T-helper 1 cell treated with Interleukin-12 subunit alpha and Interleukin-12 subunit beta and Interleukin-4 antibody, amounts not matched to agents 30 μg/mL and 1 μg/mL, for 36 hours (primary cell): ENCODE data around the gene IFITM1.
"Not testable (repeated sequence)": the region's sequence is repeated elsewhere in the genome, so short reads cannot be mapped to it uniquely, and the experiment has no call there.

Experiments used
- H3K27ac Mint-ChIP-seq: one replicate; pipeline ENCODE4 v1.8.0; 2021; ENCODE audit warnings: mild to moderate bottlenecking, mixed read lengths
- H3K27me3 Mint-ChIP-seq: one replicate; pipeline ENCODE4 v1.8.0; 2021; ENCODE audit warnings: low read depth, mixed read lengths
- H3K36me3 Mint-ChIP-seq: one replicate; pipeline ENCODE4 v1.8.0; 2021; ENCODE audit warnings: low read depth, mixed read lengths
- H3K4me1 Mint-ChIP-seq: one replicate; pipeline ENCODE4 v1.8.0; 2021; ENCODE audit warnings: low read depth, mixed read lengths
- H3K4me3 Mint-ChIP-seq: one replicate; pipeline ENCODE4 v1.8.0; 2021; ENCODE audit warnings: mild to moderate bottlenecking, moderate library complexity, mixed read lengths
- H3K9me3 Mint-ChIP-seq: one replicate; pipeline ENCODE4 v1.8.0; 2021; ENCODE audit warnings: mixed read lengths

IFITM1 gene

DNA sequence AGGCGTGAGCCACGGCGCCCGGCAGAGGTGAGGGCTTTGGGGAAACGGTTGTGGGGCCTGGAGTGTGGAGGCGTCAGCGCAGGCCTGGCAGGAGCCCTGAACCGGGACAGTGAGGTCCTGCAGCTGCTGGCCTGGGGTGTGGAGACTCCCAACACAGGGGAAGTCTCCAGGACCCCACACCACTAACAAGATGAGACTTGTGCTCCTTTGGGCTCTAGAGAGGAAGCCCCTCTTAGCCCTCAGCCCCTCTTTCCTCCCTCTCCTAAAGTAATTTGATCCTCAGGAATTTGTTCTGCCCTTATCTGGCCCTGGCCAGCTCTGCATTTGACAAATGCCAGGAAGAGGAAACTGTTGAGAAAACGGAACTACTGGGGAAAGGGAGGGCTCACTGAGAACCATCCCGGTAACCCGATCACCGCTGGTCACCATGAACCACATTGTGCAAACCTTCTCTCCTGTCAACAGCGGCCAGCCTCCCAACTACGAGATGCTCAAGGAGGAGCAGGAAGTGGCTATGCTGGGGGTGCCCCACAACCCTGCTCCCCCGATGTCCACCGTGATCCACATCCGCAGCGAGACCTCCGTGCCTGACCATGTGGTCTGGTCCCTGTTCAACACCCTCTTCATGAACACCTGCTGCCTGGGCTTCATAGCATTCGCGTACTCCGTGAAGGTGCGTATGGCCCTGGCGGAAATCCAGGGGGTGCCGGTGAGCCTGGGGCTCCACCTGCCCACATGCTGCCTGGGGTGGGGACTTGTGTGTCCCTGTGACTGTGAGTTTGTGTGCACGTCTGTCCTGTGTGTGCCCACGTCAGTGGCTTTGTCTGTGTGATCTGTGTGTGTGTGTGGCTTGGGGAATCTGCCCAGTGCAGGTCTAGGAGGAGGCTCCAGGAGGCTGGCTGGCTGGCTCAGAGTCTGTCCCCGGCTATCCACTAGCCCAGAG lies 5.8 kb upstream of the IFITM1 start, which contains the start of gene IFITM2:
TSS of gene IFITM2 (plus strand) at position 51 of the 943 bp plus-strand sequence. CDS start at position 428, 377 bp downstream.
- H3K9me3 Mint-ChIP-seq = not testable (repeated sequence)

DNA sequence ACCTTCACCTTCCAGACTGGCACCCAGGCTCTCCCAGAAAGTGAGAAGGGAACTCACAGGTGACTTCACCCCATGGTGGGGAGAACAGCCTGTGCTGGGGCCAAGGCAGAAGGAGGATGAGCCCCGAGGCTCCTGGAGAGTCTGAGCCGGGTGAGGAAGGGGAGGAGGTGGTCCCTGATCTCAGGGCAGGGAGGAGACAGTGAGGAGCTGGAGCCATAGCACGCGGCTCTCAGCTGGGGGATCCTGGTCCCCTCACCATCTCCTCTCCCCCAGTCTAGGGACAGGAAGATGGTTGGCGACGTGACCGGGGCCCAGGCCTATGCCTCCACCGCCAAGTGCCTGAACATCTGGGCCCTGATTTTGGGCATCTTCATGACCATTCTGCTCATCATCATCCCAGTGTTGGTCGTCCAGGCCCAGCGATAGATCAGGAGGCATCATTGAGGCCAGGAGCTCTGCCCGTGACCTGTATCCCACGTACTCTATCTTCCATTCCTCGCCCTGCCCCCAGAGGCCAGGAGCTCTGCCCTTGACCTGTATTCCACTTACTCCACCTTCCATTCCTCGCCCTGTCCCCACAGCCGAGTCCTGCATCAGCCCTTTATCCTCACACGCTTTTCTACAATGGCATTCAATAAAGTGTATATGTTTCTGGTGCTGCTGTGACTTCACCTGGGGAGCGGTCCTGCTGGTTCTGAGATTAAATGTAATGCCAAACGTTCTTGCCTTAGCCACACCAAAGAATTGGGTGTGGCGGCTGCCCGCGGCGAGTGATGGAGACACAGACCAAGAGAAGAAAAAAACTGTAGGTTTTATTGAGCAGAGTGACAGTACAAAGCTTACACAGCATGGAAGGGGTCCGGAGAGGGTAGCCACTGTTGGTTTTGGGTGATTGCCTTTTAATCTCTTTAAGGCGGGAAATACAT lies 4.8 kb upstream of the IFITM1 start:
- H3K27me3 Mint-ChIP-seq, H3K9me3 Mint-ChIP-seq: not testable (repeated sequence)
- Mint-ChIP-seq H3K27ac (peak overlapping the region; percentile 83), H3K4me1 (peaks cover 46% of the 10 kb centered on the region), H3K36me3 (peaks cover 21% of the 10 kb centered on the region), H3K4me3 (peak overlapping the region; percentile 88)

More for the DNA sequence above, 5.8 kb upstream of the IFITM1 start, which contains the start of gene IFITM2:
- Mint-ChIP-seq H3K27ac (peak within 1 kb of the TSS; percentile 83), H3K4me3 (peak within 1 kb of the TSS; percentile 88), H3K36me3 (peaks cover 18% of the 10 kb centered on the region), H3K4me1 (peaks cover 37% of the 10 kb centered on the region)
- H3K27me3 Mint-ChIP-seq = not testable (repeated sequence)

DNA sequence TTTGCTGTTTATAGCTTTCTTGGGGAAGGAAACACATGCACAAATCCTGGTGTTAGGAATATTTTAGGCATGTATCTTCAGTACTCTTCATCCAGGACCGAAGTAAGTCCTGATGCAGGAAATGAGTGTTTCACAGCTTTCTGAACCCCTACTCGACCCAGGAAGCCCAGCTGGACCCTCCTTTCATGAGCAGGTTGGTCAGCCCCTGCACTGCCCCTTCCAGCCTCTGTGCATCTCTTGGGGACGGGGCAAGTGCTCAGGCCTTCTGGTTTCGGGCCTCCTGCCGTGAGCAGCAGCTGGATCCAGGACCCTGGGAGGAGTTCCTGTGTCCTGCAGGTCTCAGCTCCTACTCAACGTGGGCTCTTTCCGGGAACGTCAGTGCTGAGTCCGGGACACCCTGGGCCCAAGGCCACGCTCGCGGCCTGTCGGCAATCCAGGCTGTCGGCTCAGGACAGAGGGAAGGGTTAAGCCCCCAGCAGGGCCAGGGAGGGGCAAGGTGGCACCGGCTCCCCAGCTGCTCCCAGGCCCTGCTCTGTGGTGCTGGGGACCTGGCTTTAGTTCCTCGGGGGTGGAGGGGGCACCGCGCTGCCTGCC lies 3.8 kb upstream of the IFITM1 start:
- peaks cover 44% of the 10 kb centered on the region for H3K4me1 Mint-ChIP-seq
- not testable (repeated sequence) for H3K9me3 Mint-ChIP-seq, H3K27me3 Mint-ChIP-seq
- H3K36me3 Mint-ChIP-seq = peaks cover 30% of the 10 kb centered on the region
- peak overlapping the region; percentile 88 for H3K4me3 Mint-ChIP-seq
- peak overlapping the region; percentile 83 for H3K27ac Mint-ChIP-seq

DNA sequence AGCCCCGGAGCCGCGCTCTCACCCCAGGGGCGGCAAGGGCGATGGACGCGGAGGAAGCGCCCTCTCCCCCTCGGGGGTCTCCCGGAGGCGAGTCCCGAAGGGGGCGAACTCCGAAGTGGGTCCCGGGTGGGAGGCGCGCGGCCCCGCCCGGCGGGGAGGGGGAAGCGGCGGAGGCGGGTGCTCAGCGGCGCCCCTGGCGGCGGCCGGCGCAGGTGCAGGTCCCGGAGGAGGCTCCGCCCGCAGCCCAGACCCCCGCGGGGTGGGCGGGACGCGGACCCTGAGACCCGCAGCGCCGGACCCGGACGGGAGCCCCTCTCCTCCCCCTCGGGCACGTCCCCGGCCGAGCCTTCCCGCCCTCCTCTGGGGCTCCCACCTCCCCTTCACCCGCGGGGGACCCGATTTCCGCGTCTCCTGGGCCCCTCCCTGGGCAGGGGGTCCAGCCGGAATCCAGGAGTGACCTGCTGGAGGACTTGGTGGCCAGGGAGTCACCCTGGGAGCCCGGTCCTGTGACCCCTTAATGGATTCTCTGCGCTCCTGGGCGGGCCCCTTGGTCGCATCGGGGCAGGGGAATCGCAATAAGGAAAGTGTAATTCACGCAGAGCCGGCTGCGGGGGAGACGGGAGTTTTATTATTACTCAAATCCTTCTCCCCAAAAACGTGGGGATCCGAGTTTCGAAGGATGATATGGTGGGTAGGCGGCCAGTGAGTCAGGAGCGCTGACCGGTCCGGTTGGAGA lies 2.7 kb upstream of the IFITM1 start:
- H3K4me1 Mint-ChIP-seq = peaks cover 33% of the 10 kb centered on the region
- peak overlapping the region; percentile 98 for H3K4me3 Mint-ChIP-seq
- peak overlapping the region; percentile 97 for H3K27ac Mint-ChIP-seq
- not testable (repeated sequence) for H3K27me3 Mint-ChIP-seq, H3K9me3 Mint-ChIP-seq
- H3K36me3 Mint-ChIP-seq = peaks cover 33% of the 10 kb centered on the region

DNA sequence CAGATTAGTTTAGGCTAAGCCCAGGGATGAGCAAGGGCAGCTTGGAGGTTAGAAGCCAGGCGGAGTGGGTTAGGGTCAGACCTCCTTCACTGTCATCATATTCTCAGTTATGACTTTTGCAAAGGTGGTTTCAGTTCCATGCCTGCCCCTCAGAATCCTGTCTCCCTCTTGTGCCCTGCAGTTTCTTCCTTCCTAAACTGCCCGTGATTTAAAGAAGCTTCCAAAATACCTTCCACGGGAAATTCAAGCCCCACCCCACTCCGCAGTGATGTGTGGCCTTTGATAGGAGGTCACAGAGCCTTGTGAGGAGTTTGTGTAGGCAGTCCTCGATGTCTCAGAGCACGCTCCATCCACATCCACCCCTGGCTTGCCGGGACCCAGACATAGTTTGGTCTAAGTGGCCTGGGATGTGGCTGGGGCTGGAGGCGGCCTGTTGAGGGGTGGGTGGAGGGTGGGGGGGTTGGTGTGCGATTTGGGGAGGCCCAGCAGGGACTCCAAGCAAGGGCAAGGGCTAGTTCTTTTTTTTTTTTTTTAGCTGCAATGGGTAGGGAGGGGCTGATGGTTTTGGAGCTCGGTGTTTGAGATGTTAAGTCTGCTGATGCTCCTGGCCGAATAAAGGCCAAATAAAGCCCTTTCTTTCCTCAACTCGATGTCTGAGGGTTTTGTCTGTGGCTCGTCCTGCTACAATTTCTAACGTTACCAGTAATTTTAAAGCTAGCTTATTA lies 1.6 kb upstream of the IFITM1 start:
- Mint-ChIP-seq H3K4me1 (peaks cover 35% of the 10 kb centered on the region), H3K27me3 (no peaks in the 10 kb centered on the region), H3K4me3 (peak overlapping the region; percentile 98), H3K36me3 (peaks cover 44% of the 10 kb centered on the region), H3K9me3 (no peaks in the 10 kb centered on the region), H3K27ac (peak overlapping the region; percentile 97)

DNA sequence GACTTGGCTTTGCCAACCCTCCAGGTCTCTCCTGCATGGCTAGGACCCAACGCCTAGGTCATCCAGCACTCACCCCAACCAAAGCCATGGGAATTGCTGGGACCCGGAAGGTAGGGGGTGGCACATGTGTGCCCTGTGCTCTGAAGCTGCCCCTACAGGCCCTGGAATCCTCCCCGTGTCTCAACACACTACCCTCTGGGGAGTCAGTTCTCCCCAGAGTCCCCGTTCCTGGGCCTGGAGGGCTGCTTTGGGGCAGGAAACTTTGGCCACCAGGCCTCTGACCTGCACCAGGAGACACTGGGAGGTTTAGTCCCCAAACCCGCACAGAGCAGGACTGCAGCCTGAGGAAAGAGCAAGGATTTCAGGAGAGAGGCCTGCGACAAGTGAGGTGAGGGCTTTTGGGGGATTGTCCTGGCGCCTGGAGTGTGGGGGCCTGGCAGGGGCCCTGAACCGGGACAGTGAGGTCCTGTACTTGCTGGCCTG lies 495 bp upstream of the IFITM1 start:
- Mint-ChIP-seq H3K27ac (peak overlapping the region; percentile 97), H3K4me1 (peaks cover 35% of the 10 kb centered on the region)

DNA sequence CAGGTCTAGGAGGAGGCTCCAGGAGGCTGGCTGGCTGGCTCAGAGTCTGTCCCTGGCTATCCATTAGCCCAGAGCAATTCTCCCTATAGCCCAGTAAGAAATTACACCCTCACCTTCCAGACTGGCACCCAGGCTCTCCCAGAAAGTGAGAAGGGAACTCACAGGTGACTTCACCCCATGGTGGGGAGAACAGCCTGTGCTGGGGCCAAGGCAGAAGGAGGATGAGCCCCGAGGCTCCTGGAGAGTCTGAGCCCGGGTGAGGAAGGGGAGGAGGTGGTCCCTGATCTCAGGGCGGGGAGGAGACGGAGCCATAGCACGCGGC lies 675 bp downstream of the IFITM1 start:
- H3K27me3 Mint-ChIP-seq, H3K9me3 Mint-ChIP-seq: not testable (repeated sequence)
- Mint-ChIP-seq H3K4me3 (peak overlapping the region; percentile 98), H3K4me1 (peaks cover 33% of the 10 kb centered on the region), H3K27ac (peak overlapping the region; percentile 97), H3K36me3 (peaks cover 37% of the 10 kb centered on the region)

More for the DNA sequence above, 495 bp upstream of the IFITM1 start:
- Mint-ChIP-seq H3K36me3 (peaks cover 46% of the 10 kb centered on the region), H3K9me3 (no peaks in the 10 kb centered on the region), H3K4me3 (peak overlapping the region; percentile 98), H3K27me3 (no peaks in the 10 kb centered on the region)

DNA sequence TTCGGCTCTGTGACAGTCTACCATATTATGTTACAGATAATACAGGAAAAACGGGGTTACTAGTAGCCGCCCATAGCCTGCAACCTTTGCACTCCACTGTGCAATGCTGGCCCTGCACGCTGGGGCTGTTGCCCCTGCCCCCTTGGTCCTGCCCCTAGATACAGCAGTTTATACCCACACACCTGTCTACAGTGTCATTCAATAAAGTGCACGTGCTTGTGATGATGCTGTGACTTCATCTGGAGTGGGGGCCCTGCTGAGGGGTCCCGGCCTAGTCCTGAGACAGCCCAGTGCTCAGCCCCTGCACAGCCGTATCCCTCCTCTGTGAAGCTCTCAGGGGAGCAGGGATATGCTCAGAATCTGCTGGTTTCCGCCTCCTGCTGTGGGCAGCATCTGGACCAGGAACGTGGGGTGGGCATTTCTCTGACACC lies 1.2 kb downstream of the IFITM1 start:
- Mint-ChIP-seq H3K4me1 (peaks cover 34% of the 10 kb centered on the region), H3K27me3 (no peaks in the 10 kb centered on the region), H3K27ac (peak overlapping the region; percentile 97), H3K9me3 (no peaks in the 10 kb centered on the region), H3K36me3 (peaks cover 34% of the 10 kb centered on the region), H3K4me3 (peak overlapping the region; percentile 98)

DNA sequence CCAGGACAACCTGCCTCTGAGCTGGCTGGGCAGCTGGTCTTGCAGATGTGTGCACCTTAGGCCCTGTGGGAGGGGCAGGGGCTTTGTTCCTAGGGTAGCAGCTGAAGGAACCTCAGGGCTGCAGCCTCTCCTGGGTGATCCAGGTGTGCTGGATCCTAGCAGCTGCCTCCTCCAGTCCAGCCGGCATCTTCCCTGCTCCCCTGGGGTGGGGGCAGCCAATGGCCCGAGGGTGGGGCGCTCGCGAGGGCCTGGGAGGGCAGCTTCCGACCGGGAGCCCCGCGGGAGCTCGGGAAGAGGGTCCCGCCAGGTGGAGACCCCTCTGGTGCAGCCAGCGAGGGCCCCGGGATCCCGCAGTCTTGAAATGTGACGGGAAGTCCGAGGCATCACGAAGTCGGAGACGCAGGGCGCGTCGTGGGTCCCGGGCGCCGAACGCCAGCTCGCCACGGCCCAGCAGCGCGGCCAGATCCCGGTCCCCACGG lies 1.7 kb downstream of the IFITM1 start:
- Mint-ChIP-seq H3K27ac (peak overlapping the region; percentile 97), H3K4me3 (peak overlapping the region; percentile 98), H3K9me3 (no peaks in the 10 kb centered on the region), H3K4me1 (peaks cover 39% of the 10 kb centered on the region), H3K36me3 (peaks cover 38% of the 10 kb centered on the region), H3K27me3 (no peaks in the 10 kb centered on the region)

DNA sequence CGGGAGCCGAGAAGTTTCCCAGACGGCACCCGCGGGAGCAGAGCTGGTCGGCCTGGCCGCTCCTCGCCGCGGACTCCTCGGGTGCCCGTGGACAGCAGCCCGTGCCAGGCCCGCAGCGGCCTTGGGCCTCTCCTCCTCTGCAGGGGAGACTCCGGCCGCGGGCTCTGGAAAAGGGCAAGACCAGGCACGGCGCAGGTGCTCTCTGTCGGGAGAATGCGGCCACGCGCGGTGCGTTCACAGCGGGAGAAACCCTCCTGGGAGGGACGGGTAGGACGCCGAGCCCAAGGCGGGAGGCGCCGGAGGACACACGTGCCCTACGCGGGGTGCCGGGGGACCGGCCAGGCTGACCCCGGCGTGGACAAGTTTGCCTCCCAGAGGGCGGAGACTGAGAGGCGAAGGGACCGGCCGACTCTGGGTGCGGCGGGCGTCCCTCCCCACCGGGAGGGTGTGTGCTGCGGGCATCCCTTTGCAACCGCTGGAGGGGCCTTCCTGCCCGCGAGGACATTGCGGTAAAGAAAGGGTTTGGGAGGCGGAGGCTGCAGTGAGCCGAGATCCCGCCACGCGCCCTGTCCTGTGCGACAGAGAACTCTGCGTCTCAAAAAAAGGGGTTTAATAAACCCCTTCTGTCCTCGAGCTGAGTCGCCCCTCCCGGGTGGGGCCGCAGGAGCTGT lies 2.3 kb downstream of the IFITM1 start:
- Mint-ChIP-seq H3K27me3 (no peaks in the 10 kb centered on the region), H3K9me3 (no peaks in the 10 kb centered on the region), H3K27ac (peak overlapping the region; percentile 90), H3K4me1 (peaks cover 41% of the 10 kb centered on the region), H3K4me3 (peak overlapping the region; percentile 91), H3K36me3 (peaks cover 38% of the 10 kb centered on the region)

DNA sequence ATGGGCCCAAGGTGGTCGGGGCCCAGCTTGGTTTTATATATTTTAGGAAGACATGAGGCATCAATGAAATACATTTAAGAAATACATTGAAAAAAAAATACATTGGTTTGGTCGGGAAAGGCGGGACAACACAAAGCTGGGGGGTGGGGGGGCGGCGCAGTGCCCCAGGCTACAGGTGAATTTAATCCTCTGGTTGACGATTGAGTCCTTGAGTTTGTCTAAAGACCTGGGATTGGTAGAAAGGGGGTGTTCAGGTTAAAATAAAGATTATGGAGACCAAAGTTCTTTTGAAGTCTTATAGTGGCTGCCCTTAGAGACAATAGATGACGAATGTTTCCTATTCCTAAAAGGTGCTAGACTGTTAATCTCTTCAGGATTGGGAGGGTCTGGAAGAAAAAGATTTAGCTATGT lies 3.1 kb downstream of the IFITM1 start:
- Mint-ChIP-seq H3K27me3 (no peaks in the 10 kb centered on the region), H3K9me3 (no peaks in the 10 kb centered on the region), H3K4me3 (peak overlapping the region; percentile 91), H3K27ac (peak overlapping the region; percentile 90), H3K36me3 (peaks cover 38% of the 10 kb centered on the region), H3K4me1 (peaks cover 38% of the 10 kb centered on the region)

DNA sequence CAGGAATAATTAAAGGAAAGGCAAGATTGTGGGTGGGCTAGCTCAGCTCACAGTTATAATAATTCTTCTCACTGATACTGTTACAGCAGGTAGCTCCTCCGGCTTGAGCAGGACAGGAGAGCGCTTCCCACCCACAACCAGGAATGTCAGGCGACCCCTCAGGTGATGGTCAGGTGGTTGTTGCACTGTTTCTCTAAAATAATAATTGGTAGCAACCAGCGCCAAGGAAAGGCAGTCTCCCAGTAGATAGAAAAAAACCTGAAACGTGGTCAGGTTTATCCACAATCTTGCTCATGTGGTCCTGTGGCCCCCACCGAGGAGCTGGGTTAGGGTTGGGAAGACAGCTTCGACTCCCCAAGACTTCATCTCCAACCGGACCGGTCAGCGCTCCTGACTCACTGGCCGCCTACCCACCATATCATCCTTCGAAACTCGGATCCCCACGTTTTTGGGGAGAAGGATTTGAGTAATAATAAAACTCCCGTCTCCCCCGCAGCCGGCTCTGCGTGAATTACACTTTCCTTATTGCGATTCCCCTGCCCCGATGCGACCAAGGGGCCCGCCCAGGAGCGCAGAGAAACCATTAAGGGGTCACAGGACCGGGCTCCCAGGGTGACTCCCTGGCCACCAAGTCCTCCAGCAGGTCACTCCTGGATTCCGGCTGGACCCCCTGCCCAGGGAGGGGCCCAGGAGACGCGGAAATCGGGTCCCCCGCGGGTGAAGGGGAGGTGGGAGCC lies 4.0 kb downstream of the IFITM1 start:
- H3K27me3 Mint-ChIP-seq, H3K9me3 Mint-ChIP-seq: not testable (repeated sequence)
- H3K4me3 Mint-ChIP-seq = peak overlapping the region; percentile 91
- H3K27ac Mint-ChIP-seq = peak overlapping the region; percentile 90
- H3K4me1 Mint-ChIP-seq = peaks cover 33% of the 10 kb centered on the region
- H3K36me3 Mint-ChIP-seq = peaks cover 36% of the 10 kb centered on the region
